B cell (primary cell): Measurements from ENCODE around the gene ZNF106. TPM values are rescaled to one million over a fixed set of nuclear protein-coding genes. Genes with fewer than 3 reads are reported as not detected.
A peak's percentile ranks its signal among the peaks of the same experiment; 100 is the strongest.

Experiments used
- ATAC-seq: fragments of 200-7000 bp; cut with Tn5 transposase; one replicate; pipeline ENCODE4 v1.10.0; 2021; ENCODE audit warnings: low read depth, mild to moderate bottlenecking, moderate number of reproducible peaks, moderate library complexity
- CTCF ChIA-PET: fragments of 350-600 bp; sonication (Branson Sonifier 250); formaldehyde crosslinking; loops from one replicate; lab custom pipeline; 2021; ENCODE audit warnings: antibody characterized with exemption, inconsistent platforms; lab: Charles Lee
- POLR2A ChIA-PET: fragments of 350-600 bp; sonication (Branson Sonifier 250); formaldehyde crosslinking; loops from one replicate; lab custom pipeline; 2021; ENCODE audit warnings: antibody characterized with exemption; lab: Charles Lee
- DNase-seq: peaks from one replicate; pipeline ENCODE4 v3.0.0; 2013
- H2AFZ ChIP-seq: 2 replicates; pipeline ENCODE4 v1.6.1; 2012; ENCODE audit warnings: mild to moderate bottlenecking, low read depth, low read length; ENCODE audit not compliant: insufficient read depth, poor library complexity, severe bottlenecking
- H3K27ac ChIP-seq, 2 donors: 1 replicate in 1 of 2; 2 replicates in 1 of 2; pipeline ENCODE4 v1.5.1; 2012 to 2013; ENCODE audit warnings: low read length in 2 of 2, mild to moderate bottlenecking in 2 of 2, moderate library complexity in 1 of 2
- H3K27me3 ChIP-seq, 4 experiments: fragments of 200-600 bp in 1 of 4; sonication (generic) in 1 of 4; replicated peaks in 1 of 4; 1 replicate in 2 of 4; 2 replicates in 2 of 4; pipeline versions ENCODE4 v1.6.1 to v1.7.0; 2013 to 2016; ENCODE audit warnings: low read length in 3 of 4, mild to moderate bottlenecking in 2 of 4, mixed read lengths in 1 of 4, moderate library complexity in 1 of 4; ENCODE audit not compliant: insufficient read depth in 4 of 4, control insufficient read depth in 3 of 4; ENCODE audit errors: control extremely low read depth in 1 of 4
- H3K36me3 ChIP-seq, 2 experiments: replicated peaks in 1 of 2; 1 replicate in 1 of 2; 2 replicates in 1 of 2; pipeline versions ENCODE4 v1.6.1 to v1.7.1; 2013; ENCODE audit warnings: low read length in 1 of 2; ENCODE audit not compliant: insufficient read depth in 2 of 2, control insufficient read depth in 1 of 2; ENCODE audit errors: control extremely low read depth in 1 of 2, extremely low read depth in 1 of 2
- H3K4me1 ChIP-seq, 2 donors: fragments of 200-600 bp in 1 of 2; sonication (generic) in 1 of 2; 1 replicate in 1 of 2; 2 replicates in 1 of 2; pipeline versions ENCODE4 v1.5.1 to v1.6.1; 2013 to 2017; ENCODE audit warnings: low read length in 2 of 2; ENCODE audit not compliant: control insufficient read depth in 2 of 2, insufficient read depth in 2 of 2
- H3K4me2 ChIP-seq: replicated peaks from 2 replicates; pipeline ENCODE3; 2012; ENCODE audit warnings: mild to moderate bottlenecking, low read depth, low read length; ENCODE audit not compliant: poor library complexity, severe bottlenecking
- H3K4me3 ChIP-seq, 5 experiments: fragments of 200-600 bp in 1 of 5; sonication (generic) in 1 of 5; 1 replicate in 3 of 5; 2 replicates in 2 of 5; pipeline versions ENCODE4 v1.5.1 to v1.7.0; 2011 to 2016; ENCODE audit warnings: low read length in 4 of 5, mild to moderate bottlenecking in 4 of 5, low read depth in 2 of 5, control low read depth in 1 of 5, moderate library complexity in 1 of 5; ENCODE audit not compliant: insufficient read depth in 1 of 5; ENCODE audit errors: control extremely low read depth in 1 of 5, extremely low read depth in 1 of 5
- H3K79me2 ChIP-seq: fragments of 200-600 bp; sonication (generic); one replicate; pipeline ENCODE4 v1.6.0; 2016; ENCODE audit warnings: low read length; ENCODE audit not compliant: control insufficient read depth, insufficient read depth
- H3K9ac ChIP-seq: fragments of 200-600 bp; sonication (generic); 2 replicates; pipeline ENCODE4 v1.6.1; 2017; ENCODE audit warnings: mild to moderate bottlenecking, low read length, moderate library complexity
- H3K9me3 ChIP-seq, 3 donors: one replicate each; pipeline versions ENCODE4 v1.6.1 to v1.7.1; 2013; ENCODE audit warnings: low read length in 2 of 3; ENCODE audit not compliant: control insufficient read depth in 2 of 3, insufficient read depth in 1 of 3; ENCODE audit errors: control extremely low read depth in 1 of 3
- H4K20me1 ChIP-seq: 2 replicates; pipeline ENCODE4 v1.6.0; 2012; ENCODE audit warnings: mild to moderate bottlenecking, low read length; ENCODE audit not compliant: insufficient read depth, control insufficient read depth, poor library complexity, severe bottlenecking
- H3K27ac Mint-ChIP-seq: one replicate; pipeline ENCODE4 v1.8.0; 2021; ENCODE audit warnings: mixed read lengths
- H3K27me3 Mint-ChIP-seq: one replicate; pipeline ENCODE4 v1.8.0; 2021; ENCODE audit warnings: mixed read lengths
- H3K4me1 Mint-ChIP-seq: one replicate; pipeline ENCODE4 v1.8.0; 2021; ENCODE audit warnings: mixed read lengths
- H3K4me3 Mint-ChIP-seq: one replicate; pipeline ENCODE4 v1.8.0; 2021; ENCODE audit warnings: mixed read lengths
- H3K9me3 Mint-ChIP-seq: one replicate; pipeline ENCODE4 v1.8.0; 2022; ENCODE audit warnings: mixed read lengths; ENCODE audit not compliant: insufficient read depth
- CTCF ChIP-seq: fragments of 200-600 bp; IDR thresholded peaks from one replicate; pipeline ENCODE4 v1.8.0; 2022; ENCODE audit warnings: antibody characterized with exemption, mild to moderate bottlenecking
- EZH2 ChIP-seq: IDR thresholded peaks from 2 replicates; pipeline ENCODE4 v1.6.1; 2012; ENCODE audit warnings: borderline replicate concordance, low read depth, mild to moderate bottlenecking, moderate library complexity, low read length; ENCODE audit not compliant: insufficient read depth, poor library complexity, severe bottlenecking
- WGBS: methylation state at CpG from one replicate; pipeline ENCODE4 v1.1.5; 2013; ENCODE audit warnings: missing lambda C conversion rate; ENCODE audit not compliant: insufficient coverage; 5-methylcytosine and 5-hydroxymethylcytosine counted together
- intact Hi-C: fragments of 100-400 bp; cut with micrococcal nuclease; formaldehyde crosslinking; loops from one replicate; pipeline ENCODE4 v1.10.0; 2022
- polyA plus RNA-seq: library from polyadenylated mRNA; depleted of rRNA; stranded (reverse); fragments of >200 nt; gene quantifications from 2 replicates; pipeline ENCODE4 v1.2.3, GENCODE V29; 2012
- total RNA-seq, 2 donors: library from RNA; stranded (reverse); fragments of 120-200 nt in 1 of 2; gene quantifications; 1 replicate in 1 of 2; 2 replicates in 1 of 2; pipeline versions ENCODE4 v1.2.3 to v1.2.4, GENCODE V29; 2013 to 2022

The ZNF106 gene
- total and polyA plus RNA-seq, 2 donors (not counting 1 experiment from before 2014, with no cell fraction given) = 10.1 to 51.4 TPM

- Histone ChIP-seq H3K4me1 (peaks cover 53 to 63% of the 10 kb centered on the region in 2 donors), H3K79me2 (peaks cover 92% of the 10 kb centered on the region), H3K36me3 (peaks cover 0 to 18% of the 10 kb centered on the region in 2 experiments), H4K20me1 (peaks cover 20% of the 10 kb centered on the region), H2AFZ (no peak overlapping the region), H3K9me3 (no peaks in the 10 kb centered on the region), H3K27ac (peak overlapping the region; percentile 59 to 61), H3K9ac (no peak overlapping the region), H3K27me3 (no peaks in the 10 kb centered on the region), H3K4me2 (peak overlapping the region; percentile 69), H3K4me3 (peak overlapping the region in 2 of 5 experiments; percentile 4 to 11)
- H3K4me3 Mint-ChIP-seq = peak overlapping the region; percentile 32
- H3K27ac Mint-ChIP-seq = peak overlapping the region; percentile 82
- DNase-seq (peak; percentile 33), ATAC-seq (peak; percentile 25)
- H3K27me3 Mint-ChIP-seq = no peaks in the 10 kb centered on the region
- 40% methylated on average over 1 of the region's 1 CpG for WGBS
- peaks cover 67% of the 10 kb centered on the region for H3K4me1 Mint-ChIP-seq
- POLR2A ChIA-PET = interaction anchor here (0.8 to 1.9 kb wide), 2 partner anchors 13 to 45 kb away, joined by 4 to 8 read pairs; partner anchors contain the start of gene ZNF106
- no peaks in the 10 kb centered on the region for H3K9me3 Mint-ChIP-seq
- TF ChIP-seq CTCF (no peak), EZH2 (no peak)
- intact Hi-C loops = loop anchor here (2.0 kb wide), 1 partner anchor 13 kb away; the partner anchor contains the start of gene ZNF106
- CTCF ChIA-PET = interaction anchor here (2.2 kb wide), 1 partner anchor 13 kb away, joined by 9 read pairs; the partner anchor contains the start of gene ZNF106
These were observed 12.9 kb upstream of the ZNF106 start for GRCh38 chr15:42503825-42504224.

GRCh38 chr15:42502477-42502876 lies 11.5 kb upstream of the ZNF106 start:
- H3K9me3 ChIP-seq = no peaks in the 10 kb centered on the region
- Mint-ChIP-seq H3K4me3 (peak overlapping the region; percentile 53), H3K4me1 (peaks cover 73% of the 10 kb centered on the region), H3K9me3 (no peaks in the 10 kb centered on the region), H3K27me3 (no peaks in the 10 kb centered on the region), H3K27ac (peak overlapping the region; percentile 82)
- WGBS = 67% methylated on average over 1 of the region's 4 CpGs
- peaks cover 62 to 74% of the 10 kb centered on the region in 2 donors for H3K4me1 ChIP-seq
- H3K36me3 ChIP-seq = peaks cover 0 to 11% of the 10 kb centered on the region in 2 experiments
- H3K9ac ChIP-seq = peak overlapping the region; percentile 4
- ChIA-PET CTCF (interaction anchor here (0.6 to 1.3 kb wide), 2 partner anchors 12 to 14 kb away, joined by 3 read pairs; no protein-coding TSS in a partner anchor), POLR2A (interaction anchor here (0.7 kb wide), 1 partner anchor 9 kb away, joined by 4 read pairs; no protein-coding TSS in a partner anchor)
- peaks cover 92% of the 10 kb centered on the region for H3K79me2 ChIP-seq
- no peak for ATAC-seq
- peak overlapping the region; percentile 26 to 61 for H3K27ac ChIP-seq
- H2AFZ ChIP-seq = no peak overlapping the region
- peak overlapping the region; percentile 32 for H3K4me2 ChIP-seq
- intact Hi-C loops = no loop called here
- TF ChIP-seq EZH2 (no peak), CTCF (no peak)
- H3K27me3 ChIP-seq = no peaks in the 10 kb centered on the region
- peaks cover 7% of the 10 kb centered on the region for H4K20me1 ChIP-seq
- DNase-seq = peak; percentile 29
- H3K4me3 ChIP-seq = no peak overlapping the region
